ENCODE results near the gene MMP24OS. TPM values are rescaled to one million over a fixed set of nuclear protein-coding genes. Genes with fewer than 3 reads are reported as not detected.

MMP24OS gene
- total RNA-seq, 4 donors from 2014 or later, result 25.2 to 46.8 (median 35.2) TPM

DNA sequence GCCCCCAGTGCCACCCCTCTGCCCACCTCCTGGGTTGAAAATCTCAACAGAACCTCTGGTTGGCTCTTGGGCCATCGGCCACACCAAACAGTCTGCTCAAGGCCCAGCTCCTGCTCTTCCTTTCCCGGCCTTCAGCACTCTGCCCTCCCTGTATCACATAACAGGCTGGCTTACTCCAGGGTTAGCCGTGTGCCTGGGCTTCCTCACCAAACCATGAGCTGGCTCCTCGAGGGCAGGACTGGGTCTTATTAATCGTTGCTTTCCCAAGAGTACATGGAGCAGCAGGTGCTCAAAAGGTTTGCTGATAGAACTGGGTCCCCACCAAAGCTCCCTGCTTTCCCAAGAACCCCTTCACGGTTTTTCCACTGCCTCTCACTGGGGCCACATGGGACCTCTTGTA is 27.0 kb upstream of the MMP24OS start:
- H3K4me3 ChIP-seq, result no peak overlapping the region
- peak overlapping the region; percentile 86 for H3K27ac ChIP-seq
- peaks cover 64% of the 10 kb centered on the region for H3K4me1 ChIP-seq
- WGBS, result 83% methylated on average over 6 of the region's 6 CpGs
- no peaks in the 10 kb centered on the region for H3K27me3 ChIP-seq
- TF ChIP-seq EP300 (IDR thresholded peaks at IDR 0.05) (no peak), POLR2A (IDR thresholded peaks at IDR 0.05) (no peak), POLR2AphosphoS5 (IDR thresholded peaks at IDR 0.05) (no peak)
- TF ChIP-seq, protein P1, sequence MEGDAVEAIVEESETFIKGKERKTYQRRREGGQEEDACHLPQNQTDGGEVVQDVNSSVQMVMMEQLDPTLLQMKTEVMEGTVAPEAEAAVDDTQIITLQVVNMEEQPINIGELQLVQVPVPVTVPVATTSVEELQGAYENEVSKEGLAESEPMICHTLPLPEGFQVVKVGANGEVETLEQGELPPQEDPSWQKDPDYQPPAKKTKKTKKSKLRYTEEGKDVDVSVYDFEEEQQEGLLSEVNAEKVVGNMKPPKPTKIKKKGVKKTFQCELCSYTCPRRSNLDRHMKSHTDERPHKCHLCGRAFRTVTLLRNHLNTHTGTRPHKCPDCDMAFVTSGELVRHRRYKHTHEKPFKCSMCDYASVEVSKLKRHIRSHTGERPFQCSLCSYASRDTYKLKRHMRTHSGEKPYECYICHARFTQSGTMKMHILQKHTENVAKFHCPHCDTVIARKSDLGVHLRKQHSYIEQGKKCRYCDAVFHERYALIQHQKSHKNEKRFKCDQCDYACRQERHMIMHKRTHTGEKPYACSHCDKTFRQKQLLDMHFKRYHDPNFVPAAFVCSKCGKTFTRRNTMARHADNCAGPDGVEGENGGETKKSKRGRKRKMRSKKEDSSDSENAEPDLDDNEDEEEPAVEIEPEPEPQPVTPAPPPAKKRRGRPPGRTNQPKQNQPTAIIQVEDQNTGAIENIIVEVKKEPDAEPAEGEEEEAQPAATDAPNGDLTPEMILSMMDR (IDR thresholded peaks at IDR 0.05), result no peak
- H3K9me3 ChIP-seq, result no peaks in the 10 kb centered on the region
- H3K36me3 ChIP-seq, result no peaks in the 10 kb centered on the region
- no peak for DNase-seq (ENCODE audit: low spot score in 2 of 2)

DNA sequence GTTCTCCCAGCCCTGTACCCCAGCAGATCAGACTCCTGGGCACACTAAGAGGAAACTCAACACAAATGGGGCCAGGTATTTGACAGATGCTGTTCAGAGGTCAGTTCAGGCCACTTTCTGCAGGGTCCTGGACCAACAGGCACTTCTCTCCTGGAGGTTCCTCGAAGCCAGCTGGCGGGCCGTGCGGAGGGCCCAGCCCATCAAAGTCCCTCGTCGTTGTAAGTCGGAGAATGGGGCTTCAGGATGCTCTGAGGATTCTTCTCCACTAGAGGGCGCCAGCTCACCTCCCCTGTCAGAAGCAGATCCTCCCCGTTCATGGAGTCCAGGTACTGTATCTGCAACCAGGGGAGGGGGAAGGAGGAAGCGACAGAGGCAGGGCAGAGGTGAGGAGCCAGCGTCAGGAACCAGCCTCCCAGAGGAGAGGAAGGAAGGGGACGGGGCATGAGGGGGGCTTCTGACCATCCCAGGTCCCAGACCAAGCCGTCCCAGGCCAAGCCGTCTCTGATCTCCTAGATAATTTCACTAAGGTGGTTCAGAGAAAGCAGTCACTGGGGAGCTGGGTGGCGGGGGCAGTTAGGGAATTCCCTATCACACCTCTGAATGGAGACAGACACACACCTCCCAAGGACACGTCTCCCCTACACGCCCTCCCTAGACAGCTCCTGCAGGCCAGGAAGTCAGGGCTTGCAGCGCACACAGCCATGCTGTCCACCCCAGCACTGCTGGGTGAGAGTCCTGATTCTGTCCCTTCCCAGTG is 26.0 kb upstream of the MMP24OS start:
- no peaks in the 10 kb centered on the region for H3K27me3 ChIP-seq
- H3K9me3 ChIP-seq, result no peaks in the 10 kb centered on the region
- no peak overlapping the region for H3K27ac ChIP-seq
- H3K4me3 ChIP-seq, result no peak overlapping the region
- no CpG with 5 or more reads among the region's 18 CpGs for WGBS
- TF ChIP-seq, protein P1 (IDR thresholded peaks at IDR 0.05), result peak; percentile 85 to 91
- TF ChIP-seq POLR2A (IDR thresholded peaks at IDR 0.05) (no peak), POLR2AphosphoS5 (IDR thresholded peaks at IDR 0.05) (no peak), EP300 (IDR thresholded peaks at IDR 0.05) (no peak)
- peak in 1 of 2 donors; percentile 89 for DNase-seq (ENCODE audit: low spot score in 2 of 2)
- no peaks in the 10 kb centered on the region for H3K36me3 ChIP-seq
- H3K4me1 ChIP-seq, result peaks cover 57% of the 10 kb centered on the region

DNA sequence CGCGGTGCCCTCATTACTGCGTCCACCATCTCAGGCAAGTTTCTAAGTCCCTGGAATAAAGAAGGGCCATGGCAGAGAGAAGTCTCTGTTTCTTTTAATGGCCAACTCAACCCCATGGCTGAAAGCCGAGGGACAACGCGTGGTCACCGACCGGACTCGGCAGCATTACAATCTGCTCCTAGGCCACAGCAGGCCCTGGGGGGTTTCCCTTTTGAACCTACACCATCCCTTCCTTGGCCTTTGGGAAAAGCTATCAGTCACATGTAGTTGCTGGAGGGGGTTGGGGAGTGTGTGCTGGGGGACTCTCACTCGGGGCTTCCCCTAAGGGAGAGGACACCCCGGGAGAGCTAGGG is 25.4 kb upstream of the MMP24OS start:
- Histone ChIP-seq H3K27ac (no peak overlapping the region), H3K27me3 (no peaks in the 10 kb centered on the region), H3K4me3 (no peak overlapping the region), H3K36me3 (no peaks in the 10 kb centered on the region), H3K4me1 (peaks cover 51% of the 10 kb centered on the region), H3K9me3 (no peaks in the 10 kb centered on the region)
- no peak for DNase-seq (ENCODE audit: low spot score in 2 of 2)
- TF ChIP-seq EP300 (IDR thresholded peaks at IDR 0.05) (no peak), POLR2A (IDR thresholded peaks at IDR 0.05) (no peak), POLR2AphosphoS5 (IDR thresholded peaks at IDR 0.05) (no peak)
- TF ChIP-seq, protein P1 (IDR thresholded peaks at IDR 0.05), result no peak
- WGBS, result 69% methylated on average over 11 of the region's 11 CpGs

DNA sequence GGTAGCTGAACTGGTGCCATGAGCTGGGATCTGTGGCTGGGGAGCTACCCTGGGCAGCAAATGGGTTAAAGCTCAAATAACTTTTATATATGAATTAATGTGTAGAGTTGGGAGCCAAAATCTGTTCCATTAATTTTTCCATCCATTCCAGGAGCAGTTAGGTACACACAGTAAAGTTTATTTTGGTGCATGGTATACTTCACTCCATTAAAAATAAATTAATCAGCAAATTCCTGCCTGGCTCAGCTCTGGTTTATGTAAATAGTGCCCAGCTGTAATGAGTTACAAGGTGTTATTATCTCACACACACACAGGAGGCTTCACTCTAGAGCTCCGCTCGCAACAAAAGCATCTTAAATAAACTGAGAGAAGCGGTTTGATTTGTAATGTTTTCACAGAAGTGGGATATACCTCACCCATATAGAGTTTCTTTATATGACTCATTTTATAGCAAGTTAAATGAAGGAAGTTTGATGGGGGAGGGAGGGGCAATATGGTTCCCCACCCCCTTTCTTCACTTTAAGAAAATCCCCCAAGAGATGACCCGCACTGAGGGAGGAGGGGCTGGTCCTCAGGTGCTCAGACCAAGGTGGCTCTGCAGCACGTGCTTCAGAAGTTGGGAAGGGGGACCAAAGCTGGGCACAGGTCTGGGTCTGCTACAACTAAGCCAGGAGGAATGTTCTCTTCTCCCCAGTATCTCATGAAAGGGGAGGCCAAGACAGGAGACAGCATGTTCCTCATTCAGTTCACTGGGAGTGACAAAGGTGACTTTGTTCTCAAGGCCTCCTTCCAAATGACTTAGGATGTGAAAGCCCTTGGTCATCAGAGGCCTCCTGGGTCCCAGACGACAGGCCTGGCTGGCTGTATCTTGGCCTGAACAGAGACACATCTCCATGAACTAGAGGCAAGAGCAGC is 24.8 kb upstream of the MMP24OS start:
- DNase-seq (ENCODE audit: low spot score in 2 of 2), result no peak
- Histone ChIP-seq H3K4me3 (no peak overlapping the region), H3K27me3 (no peaks in the 10 kb centered on the region), H3K9me3 (no peaks in the 10 kb centered on the region), H3K36me3 (no peaks in the 10 kb centered on the region), H3K27ac (no peak overlapping the region), H3K4me1 (peaks cover 44% of the 10 kb centered on the region)
- 76% methylated on average over 6 of the region's 6 CpGs for WGBS
- TF ChIP-seq EP300 (IDR thresholded peaks at IDR 0.05) (no peak), POLR2A (IDR thresholded peaks at IDR 0.05) (no peak), POLR2AphosphoS5 (IDR thresholded peaks at IDR 0.05) (no peak)
- TF ChIP-seq, protein P1 (IDR thresholded peaks at IDR 0.05), result no peak

DNA sequence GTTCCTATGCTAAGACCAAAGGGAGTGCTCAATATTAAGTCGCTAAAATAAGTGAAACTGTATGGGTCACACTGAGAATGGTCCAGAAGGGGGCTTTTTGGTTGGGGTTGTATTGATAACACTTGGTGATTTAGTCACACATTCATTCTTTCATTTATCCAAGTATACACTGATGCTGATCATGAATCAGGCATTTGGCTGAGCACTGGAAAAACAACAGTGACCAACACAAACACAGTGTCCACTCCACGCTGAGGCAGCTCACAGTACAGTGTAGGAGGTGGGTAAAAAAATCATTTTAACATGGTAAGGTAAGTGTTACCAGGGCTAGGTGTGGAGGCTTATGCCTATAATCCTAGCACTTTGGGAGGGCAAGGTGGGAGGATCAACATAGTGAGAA is 23.5 kb upstream of the MMP24OS start:
- Histone ChIP-seq H3K27ac (no peak overlapping the region), H3K27me3 (no peaks in the 10 kb centered on the region)
- DNase-seq (ENCODE audit: low spot score in 2 of 2), result no peak

More for the DNA sequence above, 23.5 kb upstream of the MMP24OS start:
- 95% methylated on average over 2 of the region's 2 CpGs for WGBS
- H3K36me3 ChIP-seq, result no peaks in the 10 kb centered on the region
- H3K4me1 ChIP-seq, result peaks cover 32% of the 10 kb centered on the region
- no peaks in the 10 kb centered on the region for H3K9me3 ChIP-seq
- H3K4me3 ChIP-seq, result no peak overlapping the region
- TF ChIP-seq, protein P1 (IDR thresholded peaks at IDR 0.05), result no peak
- TF ChIP-seq POLR2AphosphoS5 (IDR thresholded peaks at IDR 0.05), result no peak
- no peak for TF ChIP-seq POLR2A (IDR thresholded peaks at IDR 0.05)
- no peak for TF ChIP-seq EP300 (IDR thresholded peaks at IDR 0.05)
